SK-N-SH (cell line): ENCODE results near the gene UMODL1.

Source experiments
- EZH2phosphoT487 ChIP-seq: fragments of 200-600 bp; sonication (generic); IDR thresholded peaks from 2 replicates; pipeline ENCODE4 v1.6.1; 2017; ENCODE audit warnings: low read depth, mixed run types, mild to moderate bottlenecking, antibody characterized with exemption, moderate library complexity, borderline replicate concordance
- GATA2 ChIP-seq: sonication (generic); formaldehyde crosslinking; IDR thresholded peaks from 2 replicates; pipeline ENCODE4 v1.5.0; 2020; ENCODE audit warnings: mild to moderate bottlenecking, missing genetic modification reagents
- RAD21 ChIP-seq: IDR thresholded peaks from 2 replicates; pipeline ENCODE4 v1.6.1; 2012; ENCODE audit warnings: mild to moderate bottlenecking, low read length
- RFX5 ChIP-seq: IDR thresholded peaks from 2 replicates; pipeline ENCODE4 v1.6.1; 2012; ENCODE audit warnings: mild to moderate bottlenecking, improper control_type of control experiment, low read length
- TEAD4 ChIP-seq: IDR thresholded peaks from 2 replicates; pipeline ENCODE4 v1.4.0; 2012; ENCODE audit warnings: mild to moderate bottlenecking, borderline replicate concordance; ENCODE audit not compliant: insufficient read depth
- TF ChIP-seq, protein P1 (sequence below): fragments of 200-600 bp; sonication (generic); IDR thresholded peaks from 2 replicates; pipeline ENCODE4 v1.6.1; 2017; ENCODE audit warnings: antibody characterized with exemption, mild to moderate bottlenecking, moderate library complexity
- TF ChIP-seq, protein P2 (sequence below): fragments of 150-350 bp; IDR thresholded peaks from 2 replicates; pipeline ENCODE4 v1.6.1; 2016; ENCODE audit warnings: mild to moderate bottlenecking, low read depth, low read length
- TF ChIP-seq, protein P3 (sequence below): IDR thresholded peaks from 2 replicates; pipeline ENCODE4 v1.4.0; 2012; ENCODE audit warnings: low read depth
- TF ChIP-seq, protein P4 (sequence below): IDR thresholded peaks from 2 replicates; pipeline ENCODE4 v1.4.0; 2012; ENCODE audit warnings: low read depth, borderline replicate concordance
- TF ChIP-seq, protein P5 (sequence below): IDR thresholded peaks from 2 replicates; pipeline ENCODE4; 2012
- TF ChIP-seq, protein P6 (sequence below): fragments of 150-350 bp; IDR thresholded peaks from 2 replicates; pipeline ENCODE4 v1.6.1; 2017; ENCODE audit warnings: antibody characterized with exemption, low read length, low read depth, borderline replicate concordance

DNA sequence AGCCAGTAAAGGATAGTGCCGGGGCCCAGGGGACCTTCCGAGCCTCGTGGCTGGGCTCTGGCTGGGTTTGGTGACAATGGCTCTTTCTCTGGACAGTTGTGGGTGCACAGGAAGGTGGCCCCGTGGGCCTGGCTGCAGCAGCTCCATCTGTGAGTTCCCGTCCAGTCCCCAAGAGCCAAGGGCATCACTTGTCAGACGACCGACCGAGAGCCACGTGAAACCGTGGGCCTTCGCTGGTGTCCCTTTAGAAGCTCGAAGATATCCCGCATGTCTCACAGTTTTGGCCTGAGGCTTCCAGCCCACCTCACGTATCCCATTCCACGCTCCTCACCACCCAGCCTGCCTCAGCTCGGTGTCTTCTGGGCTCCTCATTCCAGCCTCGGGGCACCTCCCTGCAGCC lies 27.2 kb upstream of the UMODL1 start:
- TF ChIP-seq, protein P1, sequence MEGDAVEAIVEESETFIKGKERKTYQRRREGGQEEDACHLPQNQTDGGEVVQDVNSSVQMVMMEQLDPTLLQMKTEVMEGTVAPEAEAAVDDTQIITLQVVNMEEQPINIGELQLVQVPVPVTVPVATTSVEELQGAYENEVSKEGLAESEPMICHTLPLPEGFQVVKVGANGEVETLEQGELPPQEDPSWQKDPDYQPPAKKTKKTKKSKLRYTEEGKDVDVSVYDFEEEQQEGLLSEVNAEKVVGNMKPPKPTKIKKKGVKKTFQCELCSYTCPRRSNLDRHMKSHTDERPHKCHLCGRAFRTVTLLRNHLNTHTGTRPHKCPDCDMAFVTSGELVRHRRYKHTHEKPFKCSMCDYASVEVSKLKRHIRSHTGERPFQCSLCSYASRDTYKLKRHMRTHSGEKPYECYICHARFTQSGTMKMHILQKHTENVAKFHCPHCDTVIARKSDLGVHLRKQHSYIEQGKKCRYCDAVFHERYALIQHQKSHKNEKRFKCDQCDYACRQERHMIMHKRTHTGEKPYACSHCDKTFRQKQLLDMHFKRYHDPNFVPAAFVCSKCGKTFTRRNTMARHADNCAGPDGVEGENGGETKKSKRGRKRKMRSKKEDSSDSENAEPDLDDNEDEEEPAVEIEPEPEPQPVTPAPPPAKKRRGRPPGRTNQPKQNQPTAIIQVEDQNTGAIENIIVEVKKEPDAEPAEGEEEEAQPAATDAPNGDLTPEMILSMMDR, result no peak
- TF ChIP-seq, protein P2, sequence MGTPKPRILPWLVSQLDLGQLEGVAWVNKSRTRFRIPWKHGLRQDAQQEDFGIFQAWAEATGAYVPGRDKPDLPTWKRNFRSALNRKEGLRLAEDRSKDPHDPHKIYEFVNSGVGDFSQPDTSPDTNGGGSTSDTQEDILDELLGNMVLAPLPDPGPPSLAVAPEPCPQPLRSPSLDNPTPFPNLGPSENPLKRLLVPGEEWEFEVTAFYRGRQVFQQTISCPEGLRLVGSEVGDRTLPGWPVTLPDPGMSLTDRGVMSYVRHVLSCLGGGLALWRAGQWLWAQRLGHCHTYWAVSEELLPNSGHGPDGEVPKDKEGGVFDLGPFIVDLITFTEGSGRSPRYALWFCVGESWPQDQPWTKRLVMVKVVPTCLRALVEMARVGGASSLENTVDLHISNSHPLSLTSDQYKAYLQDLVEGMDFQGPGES, result no peak
- TF ChIP-seq, protein P3, sequence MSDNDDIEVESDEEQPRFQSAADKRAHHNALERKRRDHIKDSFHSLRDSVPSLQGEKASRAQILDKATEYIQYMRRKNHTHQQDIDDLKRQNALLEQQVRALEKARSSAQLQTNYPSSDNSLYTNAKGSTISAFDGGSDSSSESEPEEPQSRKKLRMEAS, result no peak
- TF ChIP-seq RFX5 (no peak), GATA2 (CRISPR knock-in tag) (no peak), EZH2phosphoT487 (no peak), RAD21 (no peak), TEAD4 (no peak)
- TF ChIP-seq, protein P4, sequence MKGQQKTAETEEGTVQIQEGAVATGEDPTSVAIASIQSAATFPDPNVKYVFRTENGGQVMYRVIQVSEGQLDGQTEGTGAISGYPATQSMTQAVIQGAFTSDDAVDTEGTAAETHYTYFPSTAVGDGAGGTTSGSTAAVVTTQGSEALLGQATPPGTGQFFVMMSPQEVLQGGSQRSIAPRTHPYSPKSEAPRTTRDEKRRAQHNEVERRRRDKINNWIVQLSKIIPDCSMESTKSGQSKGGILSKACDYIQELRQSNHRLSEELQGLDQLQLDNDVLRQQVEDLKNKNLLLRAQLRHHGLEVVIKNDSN, result no peak
- TF ChIP-seq, protein P5, sequence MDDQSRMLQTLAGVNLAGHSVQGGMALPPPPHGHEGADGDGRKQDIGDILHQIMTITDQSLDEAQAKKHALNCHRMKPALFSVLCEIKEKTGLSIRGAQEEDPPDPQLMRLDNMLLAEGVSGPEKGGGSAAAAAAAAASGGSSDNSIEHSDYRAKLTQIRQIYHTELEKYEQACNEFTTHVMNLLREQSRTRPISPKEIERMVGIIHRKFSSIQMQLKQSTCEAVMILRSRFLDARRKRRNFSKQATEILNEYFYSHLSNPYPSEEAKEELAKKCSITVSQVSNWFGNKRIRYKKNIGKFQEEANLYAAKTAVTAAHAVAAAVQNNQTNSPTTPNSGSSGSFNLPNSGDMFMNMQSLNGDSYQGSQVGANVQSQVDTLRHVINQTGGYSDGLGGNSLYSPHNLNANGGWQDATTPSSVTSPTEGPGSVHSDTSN, result no peak
- TF ChIP-seq, protein P6, sequence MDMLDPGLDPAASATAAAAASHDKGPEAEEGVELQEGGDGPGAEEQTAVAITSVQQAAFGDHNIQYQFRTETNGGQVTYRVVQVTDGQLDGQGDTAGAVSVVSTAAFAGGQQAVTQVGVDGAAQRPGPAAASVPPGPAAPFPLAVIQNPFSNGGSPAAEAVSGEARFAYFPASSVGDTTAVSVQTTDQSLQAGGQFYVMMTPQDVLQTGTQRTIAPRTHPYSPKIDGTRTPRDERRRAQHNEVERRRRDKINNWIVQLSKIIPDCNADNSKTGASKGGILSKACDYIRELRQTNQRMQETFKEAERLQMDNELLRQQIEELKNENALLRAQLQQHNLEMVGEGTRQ, result no peak
